GM12892 (cell line): ENCODE measurements around the gene KCNT1.

Experiments used
- POLR2A ChIP-seq: IDR thresholded peaks from 2 replicates; pipeline ENCODE4 v1.6.1; 2011; ENCODE audit warnings: low read depth, low read length, control low read depth
- POLR2AphosphoS5 ChIP-seq: IDR thresholded peaks from 2 replicates; pipeline ENCODE4 v1.6.1; 2011; ENCODE audit warnings: low read depth, low read length, control low read depth
- TAF1 ChIP-seq: IDR thresholded peaks from 2 replicates; pipeline ENCODE4 v1.6.1; 2011; ENCODE audit warnings: low read depth, mild to moderate bottlenecking, control low read depth, low read length, borderline replicate concordance

GRCh38 chr9:135701067-135701958 lies 672 bp upstream of the KCNT1 start:
- no peak for TF ChIP-seq POLR2AphosphoS5
- no peak for TF ChIP-seq POLR2A
- TF ChIP-seq TAF1, result no peak
